Activated gamma-delta T cell treated with anti-CD3 and anti-CD28 coated beads, Interleukin-2, amount 50 U/mL, for 16 hours (primary cell): ENCODE data around the gene FOXN1.
"Not testable (repeated sequence)": the region's sequence is repeated elsewhere in the genome, so short reads cannot be mapped to it uniquely, and the experiment has no call there.

Experiments used
- DNase-seq: peaks from one replicate; pipeline ENCODE4 v3.0.0-alpha.2; 2020; ENCODE audit warnings: low read depth

The FOXN1 gene

DNA sequence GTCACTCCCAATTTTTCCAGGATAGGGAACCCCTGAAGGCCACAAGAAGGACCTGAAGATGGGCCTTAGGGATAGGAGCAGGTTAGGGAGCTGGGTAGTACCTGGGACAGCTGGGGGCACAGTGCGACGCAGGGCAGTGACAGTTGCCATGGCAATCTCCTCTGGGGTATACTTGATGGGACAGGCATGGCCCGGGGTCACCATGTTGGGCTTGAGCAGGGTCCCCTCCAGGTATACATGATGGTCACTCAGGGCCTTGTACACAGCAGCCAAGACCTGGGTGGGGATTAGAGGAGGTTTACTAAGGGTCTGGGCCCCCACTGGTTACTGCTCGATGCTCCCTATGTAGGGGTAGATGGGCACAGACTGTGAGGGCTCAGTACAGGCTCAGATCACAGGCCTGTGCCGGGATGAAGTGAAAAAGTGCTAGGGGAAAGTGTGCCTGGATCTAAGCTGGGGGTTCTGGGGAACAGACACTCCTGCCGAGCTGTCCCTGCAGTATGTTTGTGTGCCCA is 67.9 kb downstream of the FOXN1 start:
- no peak for DNase-seq

DNA sequence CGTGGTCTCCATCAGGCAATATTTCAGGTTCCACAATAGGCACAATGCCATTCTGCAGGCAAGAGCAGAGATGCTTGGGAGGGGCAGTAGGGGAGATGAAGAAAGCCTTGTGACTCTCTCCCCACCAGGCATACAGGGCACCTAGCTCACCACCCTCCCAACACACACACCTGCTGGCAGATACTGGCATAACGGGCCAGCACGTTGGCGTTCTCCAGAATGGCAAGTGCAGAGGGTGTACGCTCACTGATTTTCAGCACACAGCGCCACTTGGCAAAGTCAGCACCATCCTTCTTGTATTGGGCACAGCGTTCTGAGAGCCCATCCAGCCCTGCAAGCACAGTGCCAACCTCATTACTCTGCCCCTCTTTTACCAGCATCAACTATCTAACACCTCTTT is 68.4 kb downstream of the FOXN1 start:
- no peak for DNase-seq

DNA sequence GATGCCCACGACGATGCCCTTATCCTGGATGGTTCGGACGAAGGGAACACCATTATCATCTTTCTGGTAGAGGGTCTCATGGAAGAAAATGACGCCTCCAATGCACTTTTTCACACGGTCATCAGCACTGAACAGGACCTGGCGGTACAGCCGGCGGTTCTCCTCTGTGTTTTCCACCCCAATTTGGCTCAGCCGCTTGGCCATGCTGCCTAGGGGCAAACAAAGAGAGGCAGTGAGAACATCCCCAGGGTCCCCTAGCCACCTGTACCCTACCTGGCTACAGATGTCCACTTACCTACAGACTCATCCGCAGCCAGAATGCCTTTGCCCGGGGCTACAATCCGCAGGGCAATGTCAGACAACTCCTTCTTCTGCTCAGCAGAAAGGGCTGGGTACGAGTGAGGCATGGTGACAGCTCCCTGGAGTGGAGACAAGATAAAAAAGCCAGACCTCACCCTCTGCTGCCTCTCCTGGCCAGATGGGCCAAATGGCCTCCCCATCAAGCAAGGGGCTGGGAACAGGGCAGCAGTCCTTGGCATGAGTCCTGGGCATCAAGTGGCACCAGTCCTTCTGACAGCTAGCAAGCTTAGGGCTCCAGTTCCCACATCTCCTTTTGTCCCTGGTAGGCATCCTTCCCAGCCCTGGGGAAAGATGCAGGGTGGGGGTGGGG is 69.1 kb downstream of the FOXN1 start:
- no peak for DNase-seq

DNA sequence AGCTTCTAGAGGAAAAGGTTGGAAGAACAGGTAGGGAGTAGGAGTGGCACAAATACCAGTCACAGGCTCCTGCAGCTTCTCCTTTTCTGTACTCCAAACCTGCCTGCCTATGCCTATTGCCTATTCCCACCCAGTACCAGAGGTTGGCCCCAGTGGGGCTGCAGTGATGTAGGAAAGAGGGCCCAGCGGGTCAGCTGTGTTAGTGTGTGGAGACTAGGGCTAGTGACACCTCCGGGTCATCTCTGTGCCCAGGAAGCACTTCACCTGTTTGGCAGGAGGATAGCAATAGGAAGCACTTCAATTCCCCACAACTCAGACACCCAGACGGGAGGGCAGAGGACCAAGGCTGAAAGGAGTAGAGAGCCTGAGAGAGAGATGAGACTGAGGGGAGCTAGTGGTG is 69.9 kb downstream of the FOXN1 start:
- not testable (repeated sequence) for DNase-seq

DNA sequence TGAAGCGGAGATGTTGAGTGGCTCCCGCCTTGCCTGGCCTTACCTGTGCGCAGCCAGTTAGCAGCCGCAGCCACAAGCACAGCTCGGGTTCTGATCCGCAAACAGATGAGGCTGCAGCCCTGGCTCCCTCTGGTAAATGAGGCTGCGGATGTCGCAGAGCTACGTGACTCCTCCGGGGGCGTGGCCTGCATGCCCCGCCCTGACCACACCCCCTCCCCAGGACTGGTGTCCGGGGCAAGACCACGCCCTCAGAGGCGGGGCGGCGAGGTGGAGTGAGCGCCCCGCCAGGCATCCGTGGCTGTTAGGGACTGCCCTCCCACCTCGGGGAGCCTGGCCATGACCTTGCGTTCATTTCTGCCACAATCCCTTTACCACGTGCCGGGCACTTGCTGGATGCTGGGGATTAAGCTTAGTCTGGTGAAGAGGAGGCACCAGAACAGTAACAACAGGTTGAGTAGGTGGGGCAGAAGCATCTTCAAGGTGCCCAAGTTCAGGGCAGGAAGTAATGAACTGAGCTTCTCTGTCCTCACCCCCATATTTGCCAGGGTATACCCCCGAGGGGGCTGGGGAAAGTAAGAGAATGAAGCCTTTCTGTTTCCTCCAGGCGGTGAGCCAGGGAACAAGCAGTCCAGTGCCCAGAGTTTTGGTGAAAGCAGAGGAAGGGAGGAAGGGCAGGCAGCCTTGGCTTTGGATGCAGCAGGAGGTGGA is 70.8 kb downstream of the FOXN1 start, which contains the start of gene ALDOC:
ALDOC (minus strand) TSS at position 138 of the 708 bp plus-strand sequence. CDS start 1,363 bp downstream, outside the sequence.
- peak; percentile 98 for DNase-seq

DNA sequence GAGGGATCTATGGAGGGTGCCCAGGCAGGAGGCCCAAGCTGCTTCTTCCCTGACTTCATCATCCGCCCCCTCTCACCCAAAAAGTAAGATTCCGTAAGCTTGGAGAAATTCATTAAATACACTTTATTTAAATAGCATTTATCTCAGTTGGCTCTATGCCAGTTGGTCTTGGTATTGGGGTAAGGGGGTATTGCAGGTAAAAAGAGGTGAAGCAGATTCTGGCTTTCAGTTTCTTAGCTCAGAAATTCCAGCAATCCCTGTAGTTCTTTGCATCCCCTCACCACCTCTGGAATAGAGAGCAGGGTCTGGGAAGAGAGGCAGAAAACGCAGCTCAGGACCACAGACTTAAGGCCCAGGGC is 71.3 kb downstream of the FOXN1 start:
- no peak for DNase-seq

DNA sequence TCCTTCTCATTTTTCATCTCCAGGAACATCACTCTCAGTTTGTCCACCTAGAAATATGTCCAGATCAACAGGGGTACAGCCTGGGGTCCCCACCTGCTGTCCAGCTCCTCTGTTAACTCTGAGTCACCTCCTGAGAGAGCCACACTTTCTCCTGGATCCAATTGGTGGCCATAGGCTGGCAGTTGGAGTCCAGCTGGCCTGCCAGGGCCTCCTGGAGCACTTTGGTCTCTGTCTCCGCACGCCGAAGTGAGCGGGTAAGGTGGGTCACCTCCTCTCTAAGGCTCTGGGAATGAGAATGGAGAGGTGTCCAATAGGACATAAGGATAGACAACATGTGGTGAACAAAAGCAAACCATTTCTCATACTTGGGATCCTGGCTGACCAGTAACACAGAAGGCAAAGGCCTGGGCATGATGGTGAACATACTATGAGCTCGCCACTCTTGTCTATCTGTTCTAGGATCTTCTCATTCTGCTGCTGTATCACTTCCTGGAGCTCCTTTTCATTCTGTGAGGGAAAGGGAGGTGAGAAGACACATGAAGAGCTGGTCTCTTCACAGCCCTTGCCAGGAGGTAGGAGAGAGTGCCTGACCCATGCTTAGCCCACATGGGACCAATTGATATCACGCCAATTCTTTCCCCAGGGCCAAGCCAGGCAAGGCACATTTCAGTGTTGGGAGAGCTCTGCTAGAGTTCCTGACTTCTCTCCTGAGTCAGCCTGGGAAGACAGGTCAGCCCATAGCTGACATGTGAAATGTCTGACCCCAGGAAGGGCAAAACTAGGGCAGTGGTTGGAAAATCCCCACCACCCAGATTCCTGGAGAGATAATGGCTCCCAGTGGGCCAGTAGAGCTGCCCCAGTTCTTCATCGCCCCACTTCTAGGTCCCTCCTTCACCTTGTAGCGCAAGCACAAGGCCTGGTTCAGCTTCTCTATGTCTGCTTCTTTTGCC is 72.4 kb downstream of the FOXN1 start:
- no peak for DNase-seq

DNA sequence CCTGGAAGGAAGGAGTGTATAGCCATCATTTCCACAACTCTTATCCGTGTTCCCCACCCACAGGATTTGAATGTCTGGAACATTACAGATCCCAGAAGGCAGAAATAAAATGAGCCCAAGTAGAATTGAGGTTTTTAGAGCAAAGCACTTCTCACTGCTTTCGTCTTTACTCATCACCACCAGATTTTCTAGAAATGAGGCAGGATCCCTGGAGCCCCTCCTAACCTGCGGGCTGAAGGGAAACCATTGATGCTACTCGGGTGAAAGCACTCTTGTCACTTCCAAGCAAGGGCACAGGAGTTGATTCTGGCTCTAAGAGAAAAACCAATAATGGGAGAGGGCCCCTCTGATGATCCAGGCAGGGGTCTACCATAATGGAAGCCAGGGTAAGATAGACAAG is 73.4 kb downstream of the FOXN1 start:
- DNase-seq: no peak

DNA sequence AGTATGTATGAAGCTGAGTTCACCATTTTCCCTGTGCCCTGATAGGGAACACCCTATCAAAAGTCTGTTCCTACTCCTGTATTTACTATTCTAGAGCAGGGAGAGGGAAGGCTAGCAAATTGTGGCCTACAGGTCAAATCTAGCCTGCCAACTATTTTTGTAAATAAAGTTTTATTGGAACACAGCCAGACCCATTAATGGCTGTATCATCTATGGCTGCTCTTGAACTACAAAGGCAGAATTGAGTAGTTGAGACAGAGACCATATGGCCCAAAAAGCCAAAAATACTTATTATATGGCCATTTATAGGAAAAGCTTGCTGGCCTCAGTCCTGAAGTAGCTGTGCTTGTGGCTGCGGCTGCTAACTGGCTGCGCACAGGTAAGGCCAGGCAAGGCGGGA is 74.8 kb downstream of the FOXN1 start:
- DNase-seq: no peak

DNA sequence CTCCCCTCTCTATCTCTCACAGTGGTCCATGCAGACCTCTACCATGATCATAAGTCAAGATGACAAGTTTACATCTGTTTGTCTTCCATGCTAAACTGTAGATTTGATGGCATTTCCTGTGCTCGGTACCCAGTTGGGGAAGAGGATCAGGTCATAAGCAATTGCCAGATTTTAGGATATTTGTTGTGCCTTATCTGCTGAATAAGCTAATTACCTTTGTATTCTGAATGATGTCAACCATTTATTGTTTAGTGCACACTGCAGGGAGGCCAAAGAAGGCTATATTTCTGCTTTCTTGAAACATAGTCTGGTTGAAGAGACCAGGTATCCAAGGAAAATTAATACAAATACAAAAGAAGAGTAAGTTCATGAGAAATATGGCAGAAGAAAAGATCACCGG is 76.4 kb downstream of the FOXN1 start:
- no peak for DNase-seq

DNA sequence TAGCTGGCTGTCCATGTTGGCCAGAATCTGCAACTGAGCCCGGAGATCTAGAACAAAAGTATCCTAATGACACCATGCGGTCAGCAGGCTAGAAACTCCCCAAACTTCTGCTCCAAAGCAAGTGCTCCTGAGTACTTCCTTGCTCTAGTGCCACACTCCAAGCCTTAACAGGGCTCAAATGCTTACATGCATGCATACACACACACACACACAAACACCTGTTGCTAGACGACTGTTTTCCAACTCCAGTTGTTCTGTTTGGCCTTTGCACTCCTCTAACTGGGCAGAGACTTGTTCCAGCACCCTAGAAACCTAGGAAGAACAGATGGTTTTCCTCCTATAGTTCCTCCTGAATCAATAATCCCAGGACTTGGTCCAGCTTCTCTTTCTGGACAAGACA is 78.3 kb downstream of the FOXN1 start:
- DNase-seq: no peak

DNA sequence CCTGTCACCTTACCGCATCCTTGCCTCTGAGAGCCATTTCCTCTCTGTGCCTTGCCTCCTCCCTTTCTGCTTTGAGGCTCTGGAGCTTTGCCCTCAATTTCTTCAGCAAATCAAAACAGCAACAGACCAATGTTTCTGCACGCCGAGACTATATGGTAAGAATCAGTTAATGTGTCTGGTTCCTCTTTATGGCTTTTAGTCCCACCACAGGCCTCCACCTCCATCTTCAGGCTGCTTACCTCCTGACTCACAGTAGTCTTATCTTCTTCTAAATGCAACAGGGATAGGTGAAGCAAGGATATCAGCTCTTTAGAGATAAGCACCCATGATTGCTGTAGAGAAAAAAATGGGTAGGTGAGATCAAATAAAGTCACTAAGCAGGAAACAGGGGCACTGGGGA is 79.7 kb downstream of the FOXN1 start:
- no peak for DNase-seq
